Stimulated activated CD8-positive, alpha-beta memory T cell treated with anti-CD3 and anti-CD28 coated beads, Interleukin-4, amount 100 ng/mL, for 1 hour (primary cell): ENCODE measurements around the gene TKTL1.
"Not testable (repeated sequence)": the region's sequence is repeated elsewhere in the genome, so short reads cannot be mapped to it uniquely, and the experiment has no call there.

ENCODE experiments used
- DNase-seq, 2 donors: peaks; one replicate each; pipeline ENCODE4 v3.0.0-alpha.2; 2020; ENCODE audit warnings: low read depth in 2 of 2, low spot score in 1 of 2

Gene TKTL1, protein sequence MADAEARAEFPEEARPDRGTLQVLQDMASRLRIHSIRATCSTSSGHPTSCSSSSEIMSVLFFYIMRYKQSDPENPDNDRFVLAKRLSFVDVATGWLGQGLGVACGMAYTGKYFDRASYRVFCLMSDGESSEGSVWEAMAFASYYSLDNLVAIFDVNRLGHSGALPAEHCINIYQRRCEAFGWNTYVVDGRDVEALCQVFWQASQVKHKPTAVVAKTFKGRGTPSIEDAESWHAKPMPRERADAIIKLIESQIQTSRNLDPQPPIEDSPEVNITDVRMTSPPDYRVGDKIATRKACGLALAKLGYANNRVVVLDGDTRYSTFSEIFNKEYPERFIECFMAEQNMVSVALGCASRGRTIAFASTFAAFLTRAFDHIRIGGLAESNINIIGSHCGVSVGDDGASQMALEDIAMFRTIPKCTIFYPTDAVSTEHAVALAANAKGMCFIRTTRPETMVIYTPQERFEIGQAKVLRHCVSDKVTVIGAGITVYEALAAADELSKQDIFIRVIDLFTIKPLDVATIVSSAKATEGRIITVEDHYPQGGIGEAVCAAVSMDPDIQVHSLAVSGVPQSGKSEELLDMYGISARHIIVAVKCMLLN

GRCh38 chrX:154295664-154296310 lies at the start of gene TKTL1:
Gene TKTL1 (plus strand): TSS chrX:154295795. CDS start chrX:154295860, 65 bp downstream.
- DNase-seq: no peak

DNA sequence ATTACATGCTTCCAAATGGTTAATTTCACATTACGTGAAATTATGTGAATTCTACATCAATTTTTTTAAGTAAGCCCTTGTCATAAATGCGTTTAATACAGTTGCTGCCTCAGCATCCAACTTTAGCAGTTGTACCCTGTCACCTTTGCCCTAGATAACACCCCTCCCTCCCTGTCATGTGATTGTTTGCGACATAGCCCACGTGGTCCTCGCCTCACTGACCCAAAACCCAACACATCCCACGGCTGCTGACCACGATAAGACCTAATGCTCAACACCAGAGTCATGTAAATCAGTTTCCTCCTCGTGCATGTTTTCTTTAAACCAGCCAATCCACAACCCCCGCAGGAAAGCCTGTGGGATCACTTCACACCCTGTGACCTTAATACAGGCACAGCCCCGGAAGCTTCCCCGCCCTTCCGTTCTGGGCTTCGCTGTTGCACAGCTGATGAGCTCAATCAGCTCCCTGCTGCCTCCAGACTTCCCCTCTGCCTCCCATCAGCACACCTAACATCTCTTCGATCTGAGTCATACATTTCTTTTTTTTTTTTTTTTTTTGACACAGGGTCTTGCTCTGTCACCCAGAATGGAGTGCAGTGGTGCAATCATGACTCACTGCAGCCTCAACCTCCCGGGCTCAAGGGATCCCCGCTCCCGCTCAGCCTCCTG lies 48.1 kb upstream of the TKTL1 start:
- DNase-seq: not testable (repeated sequence)

DNA sequence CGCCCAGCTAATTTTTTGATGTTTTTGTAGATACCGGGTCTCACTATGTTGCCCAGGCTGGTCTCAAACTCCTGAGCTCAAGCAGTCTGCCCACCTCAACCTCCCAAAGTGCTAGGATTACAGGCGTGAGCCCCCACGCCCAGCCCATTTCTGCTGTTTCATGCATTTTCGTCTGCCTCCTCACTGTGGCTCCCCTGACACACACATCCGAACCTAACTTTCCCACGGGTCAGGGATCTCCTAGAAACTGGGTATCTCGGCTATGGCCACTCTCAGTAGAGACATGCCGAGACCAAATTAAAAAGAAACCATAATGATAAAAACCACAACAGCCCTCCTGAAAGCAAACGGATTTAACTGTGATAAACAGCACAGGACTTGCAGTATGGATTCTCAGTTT lies 47.5 kb upstream of the TKTL1 start:
- DNase-seq: not testable (repeated sequence)

- not testable (repeated sequence) for DNase-seq
These were observed 38.3 kb upstream of the TKTL1 start, which contains the start of gene OPN1MW3 for GRCh38 chrX:154257282-154257681. Gene OPN1MW3 (plus strand): TSS chrX:154257582. CDS start chrX:154257620, 38 bp downstream.

GRCh38 chrX:154258711-154259110 lies 36.9 kb upstream of the TKTL1 start:
- DNase-seq: not testable (repeated sequence)

GRCh38 chrX:154263072-154263471 lies 32.5 kb upstream of the TKTL1 start:
- DNase-seq: not testable (repeated sequence)

DNA sequence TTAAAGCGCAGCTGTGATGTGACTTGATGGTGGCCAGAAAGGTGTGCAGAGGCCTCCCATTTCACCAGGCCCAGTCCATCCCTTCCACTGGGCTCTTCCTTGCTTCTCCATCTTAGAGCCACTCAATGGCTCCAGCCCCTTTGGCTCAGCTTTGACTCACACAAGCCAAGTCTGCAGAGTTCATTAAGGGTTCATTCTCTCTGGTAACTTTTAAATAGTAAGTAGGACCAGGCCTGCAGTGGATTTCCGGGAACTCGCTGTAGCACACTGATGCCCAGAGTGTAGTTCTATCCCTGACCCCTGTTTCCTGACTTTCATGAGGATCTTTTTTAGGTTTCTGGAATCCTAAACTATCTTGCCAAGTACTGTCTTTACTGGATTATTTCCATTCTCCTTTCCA lies 26.4 kb upstream of the TKTL1 start:
- DNase-seq: not testable (repeated sequence)

DNA sequence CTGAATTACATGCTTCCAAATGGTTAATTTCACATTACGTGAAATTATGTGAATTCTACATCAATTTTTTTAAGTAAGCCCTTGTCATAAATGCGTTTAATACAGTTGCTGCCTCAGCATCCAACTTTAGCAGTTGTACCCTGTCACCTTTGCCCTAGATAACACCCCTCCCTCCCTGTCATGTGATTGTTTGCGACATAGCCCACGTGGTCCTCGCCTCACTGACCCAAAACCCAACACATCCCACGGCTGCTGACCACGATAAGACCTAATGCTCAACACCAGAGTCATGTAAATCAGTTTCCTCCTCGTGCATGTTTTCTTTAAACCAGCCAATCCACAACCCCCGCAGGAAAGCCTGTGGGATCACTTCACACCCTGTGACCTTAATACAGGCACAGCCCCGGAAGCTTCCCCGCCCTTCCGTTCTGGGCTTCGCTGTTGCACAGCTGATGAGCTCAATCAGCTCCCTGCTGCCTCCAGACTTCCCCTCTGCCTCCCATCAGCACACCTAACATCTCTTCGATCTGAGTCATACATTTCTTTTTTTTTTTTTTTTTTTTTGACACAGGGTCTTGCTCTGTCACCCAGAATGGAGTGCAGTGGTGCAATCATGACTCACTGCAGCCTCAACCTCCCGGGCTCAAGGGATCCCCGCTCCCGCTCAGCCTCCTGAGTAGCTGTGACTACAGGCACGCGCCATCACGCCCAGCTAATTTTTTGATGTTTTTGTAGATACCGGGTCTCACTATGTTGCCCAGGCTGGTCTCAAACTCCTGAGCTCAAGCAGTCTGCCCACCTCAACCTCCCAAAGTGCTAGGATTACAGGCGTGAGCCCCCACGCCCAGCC lies 10.9 kb upstream of the TKTL1 start:
- not testable (repeated sequence) for DNase-seq

DNA sequence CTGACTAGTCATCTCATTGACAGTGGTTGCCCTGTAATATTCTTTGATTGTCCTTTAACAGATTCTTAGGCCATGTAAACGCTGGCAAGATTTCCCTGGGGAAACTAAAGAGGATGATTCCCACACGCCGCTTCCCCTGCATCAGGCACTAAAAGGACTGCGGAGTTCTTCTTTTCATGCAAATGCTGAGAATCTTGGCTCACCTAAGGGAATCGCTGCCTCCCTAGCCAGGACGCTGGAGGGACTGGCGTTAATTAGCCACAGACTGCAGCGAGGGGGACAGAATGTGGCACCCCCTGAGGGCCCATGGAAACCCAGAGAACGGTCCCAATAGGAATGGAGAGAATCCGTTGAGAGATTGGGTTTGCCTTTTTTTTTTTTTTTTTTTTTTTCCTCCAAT lies 9.2 kb upstream of the TKTL1 start:
- DNase-seq: not testable (repeated sequence)

DNA sequence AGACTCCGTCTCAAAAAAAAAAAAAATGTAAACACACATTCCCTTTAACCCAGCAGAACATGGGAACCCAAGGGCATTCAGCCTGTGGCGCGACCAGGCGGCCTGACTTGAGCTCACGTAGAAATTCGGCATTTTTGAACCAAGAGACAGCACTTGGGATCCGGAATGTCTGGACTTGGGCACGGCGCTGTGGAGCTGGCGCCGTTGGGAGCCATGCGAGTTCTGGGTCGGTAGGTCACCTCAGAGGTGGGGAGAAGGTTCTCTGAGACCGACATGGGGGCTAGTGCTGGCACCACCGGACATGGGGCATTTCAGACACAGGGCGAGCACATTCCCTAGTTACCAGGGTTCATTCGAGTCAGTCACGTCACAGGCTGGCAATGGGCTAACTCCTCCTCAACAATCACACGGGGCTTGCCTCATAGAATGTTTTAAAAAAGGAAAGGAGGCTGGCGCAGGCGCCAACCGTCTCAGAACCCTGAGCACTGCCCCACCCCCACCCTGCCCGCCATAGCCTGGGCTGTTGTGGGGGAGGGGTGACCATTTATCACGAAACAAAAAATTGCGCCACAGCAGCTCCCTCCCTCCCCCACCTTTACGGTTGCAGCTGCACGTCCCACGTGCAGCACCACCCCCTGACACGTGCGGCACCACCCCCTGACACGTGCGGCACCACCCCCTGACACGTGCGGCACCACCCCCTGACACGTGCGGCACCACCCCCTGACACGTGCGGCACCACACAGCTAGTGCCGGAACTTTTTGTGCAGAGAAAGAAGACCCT lies 612 bp upstream of the TKTL1 start, which contains the start of gene TEX28:
TSS of gene TEX28 (minus strand) at position 334 of the 784 bp plus-strand sequence. CDS start 3,007 bp downstream, outside the sequence.
- no peak for DNase-seq

GRCh38 chrX:154296731-154297130 lies 1.1 kb downstream of the TKTL1 start:
- no peak for DNase-seq

DNA sequence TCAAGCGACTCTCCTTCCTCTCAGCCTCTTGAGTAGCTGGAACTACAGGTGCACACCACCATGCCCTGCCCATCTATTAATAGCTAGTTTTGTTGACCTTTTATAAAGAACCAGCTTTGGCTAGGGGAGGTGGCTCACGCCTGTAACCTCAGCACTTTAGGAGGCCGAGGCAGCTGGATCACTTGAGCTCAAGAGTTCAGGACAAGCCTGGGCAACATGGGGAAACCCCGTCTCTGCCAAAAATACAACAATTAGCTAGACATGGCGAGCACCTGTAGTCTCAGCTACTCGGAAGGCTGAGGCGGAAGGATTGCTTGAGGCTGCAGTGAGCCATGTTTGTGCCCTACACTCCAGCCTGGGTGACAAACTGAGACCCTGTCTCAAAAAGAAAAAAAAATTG lies 2.7 kb downstream of the TKTL1 start:
- DNase-seq: no peak

DNA sequence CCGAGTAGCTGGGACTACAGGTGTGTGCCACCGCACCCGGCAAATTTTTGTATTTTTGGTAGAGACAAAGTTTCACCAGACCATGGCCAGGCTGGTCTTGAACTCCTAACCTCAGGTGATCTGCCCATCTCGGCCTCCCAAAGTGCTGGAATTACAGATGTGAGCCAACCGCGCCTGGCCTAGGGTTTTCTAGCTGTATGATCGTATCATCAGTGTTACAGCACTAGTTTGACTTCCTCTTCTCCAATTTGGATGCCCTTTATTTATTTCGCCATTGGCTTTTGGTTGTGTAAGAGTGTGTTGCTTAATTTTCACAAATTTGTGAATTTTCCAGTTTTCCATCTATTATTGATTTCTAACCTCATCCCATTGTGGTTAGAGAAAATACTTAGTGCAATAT lies 5.2 kb downstream of the TKTL1 start:
- DNase-seq: no peak

DNA sequence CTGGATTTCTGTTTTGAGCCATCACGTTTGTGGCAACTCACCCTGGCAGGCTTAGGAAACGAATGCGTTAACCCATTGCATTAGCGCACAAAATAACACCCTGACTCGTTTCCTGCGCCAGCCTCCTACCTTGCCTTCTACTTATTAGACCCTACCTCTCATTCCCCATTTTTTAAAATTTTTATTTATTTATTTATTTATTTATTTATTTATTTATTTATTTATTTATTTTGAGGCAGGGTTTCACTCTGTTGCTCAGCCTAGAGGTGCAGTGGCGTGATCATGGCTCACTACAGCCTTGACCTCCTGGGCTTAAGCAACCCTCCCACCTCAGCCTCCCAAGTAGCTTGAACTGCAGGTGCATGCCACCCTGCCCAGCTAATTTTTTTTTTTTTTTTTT lies 7.4 kb downstream of the TKTL1 start:
- DNase-seq: not testable (repeated sequence)

- DNase-seq: no peak
These were observed 7.9 kb downstream of the TKTL1 start for GRCh38 chrX:154303476-154303875.

GRCh38 chrX:154304846-154305245 lies 9.3 kb downstream of the TKTL1 start:
- no peak for DNase-seq

GRCh38 chrX:154305541-154306205 lies 10.1 kb downstream of the TKTL1 start:
- DNase-seq: no peak

GRCh38 chrX:154307202-154307601 lies 11.6 kb downstream of the TKTL1 start:
- no peak for DNase-seq
